Brain microvascular endothelial cell (primary cell): Measurements from ENCODE around the gene CYP11A1.
"Not testable (repeated sequence)": the region's sequence is repeated elsewhere in the genome, so short reads cannot be mapped to it uniquely, and the experiment has no call there.

Experiments used
- DNase-seq: peaks from one replicate; pipeline ENCODE4 v3.0.0-alpha.2; 2020
- H3K27ac ChIP-seq: fragments of 250-450 bp; sonication (Bioruptor Pico); 2 replicates; pipeline ENCODE4 v1.5.1; 2020; ENCODE audit warnings: mild to moderate bottlenecking, moderate library complexity
- H3K27me3 ChIP-seq: fragments of 250-450 bp; sonication (Bioruptor Pico); replicated peaks from 2 replicates; pipeline ENCODE4 v1.5.1; 2020; ENCODE audit warnings: mild to moderate bottlenecking
- H3K36me3 ChIP-seq: fragments of 250-450 bp; sonication (Bioruptor Pico); replicated peaks from 2 replicates; pipeline ENCODE4 v1.5.1; 2020; ENCODE audit warnings: mild to moderate bottlenecking
- H3K4me3 ChIP-seq: 2 replicates; pipeline ENCODE4 v1.5.1; 2011; ENCODE audit warnings: low read depth, mild to moderate bottlenecking, control low read depth, low read length, moderate library complexity
- CTCF ChIP-seq: IDR thresholded peaks from 2 replicates; pipeline ENCODE4 v1.5.1; 2011; ENCODE audit warnings: low read depth, mild to moderate bottlenecking, moderate library complexity, low read length, control low read depth, inconsistent platforms; ENCODE audit errors: missing control alignments
- in situ Hi-C: cut with HindIII; loops from 2 replicates; pipeline ENCODE4 v1.10.0; 2017; ENCODE audit warnings: low sequenced_read_pairs, low pct_ligation_motif_present

The CYP11A1 gene

GRCh38 chr15:74391582-74392450, 24.4 kb upstream of the CYP11A1 start:
- no peak overlapping the region for H3K27ac ChIP-seq
- H3K4me3 ChIP-seq, result no peak overlapping the region
- TF ChIP-seq CTCF, result no peak
- in situ Hi-C loops, result no loop called here
- no peaks in the 10 kb centered on the region for H3K36me3 ChIP-seq
- no peak for DNase-seq
- no peaks in the 10 kb centered on the region for H3K27me3 ChIP-seq

DNA sequence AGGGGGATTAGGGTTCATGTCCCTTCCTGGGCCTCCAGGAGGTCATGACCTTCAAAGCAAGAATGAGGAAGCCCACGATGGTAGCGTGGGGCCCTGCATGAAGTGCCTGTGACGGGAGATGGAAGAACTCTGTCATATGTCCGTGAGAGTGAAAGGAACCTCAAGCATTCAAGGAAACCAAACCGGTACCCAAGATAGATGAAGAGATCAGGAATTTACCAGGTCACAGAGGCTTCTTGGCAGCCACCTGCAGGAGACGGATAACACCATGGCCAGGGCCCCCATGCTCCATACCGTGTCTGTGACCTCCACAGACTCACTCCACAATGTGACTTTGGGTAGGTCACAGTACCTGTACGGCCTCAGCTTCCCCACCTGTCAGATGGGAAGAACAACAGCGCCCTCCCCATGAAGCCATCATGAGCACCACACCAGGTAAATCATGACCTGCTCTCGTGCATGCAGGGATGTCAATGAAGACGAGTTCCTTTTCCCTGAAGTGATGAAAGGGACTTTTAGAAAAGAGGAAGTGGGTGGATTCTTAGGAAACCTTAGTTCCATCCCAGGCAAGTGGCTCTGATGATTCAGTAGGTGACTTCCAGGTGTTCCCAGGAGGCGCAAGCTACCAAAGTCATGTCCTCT, 23.3 kb upstream of the CYP11A1 start:
- in situ Hi-C loops, result no loop called here
- no peak overlapping the region for H3K27ac ChIP-seq
- TF ChIP-seq CTCF, result no peak

DNA sequence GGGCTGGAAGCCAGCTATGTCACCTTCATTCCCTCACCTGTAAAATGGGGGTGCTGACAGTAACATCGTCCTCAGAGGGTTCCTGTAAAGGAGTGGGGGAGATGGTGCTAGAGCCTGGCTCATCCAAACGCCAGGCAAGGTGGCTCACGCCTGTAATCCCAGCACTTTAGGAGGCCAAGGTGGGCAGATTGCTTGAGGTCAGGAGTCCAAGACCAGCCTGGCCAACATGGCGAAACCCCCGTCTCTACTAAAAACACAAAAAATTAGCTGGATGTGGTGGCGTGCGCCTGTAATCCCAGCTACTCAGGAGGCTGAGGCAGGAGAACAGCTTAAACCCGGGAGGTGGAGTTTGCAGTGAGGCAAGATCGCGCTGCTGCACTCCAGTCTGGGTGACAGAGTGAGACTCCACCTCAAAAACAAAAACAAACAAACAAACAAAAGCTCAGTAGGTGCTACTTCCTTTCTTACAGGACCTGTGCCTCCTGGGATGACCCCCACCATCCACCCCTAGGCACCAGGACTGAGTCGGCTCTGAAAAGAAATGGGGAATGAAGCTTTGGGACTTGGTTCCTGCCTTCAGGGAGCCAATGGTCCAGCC, 22.7 kb upstream of the CYP11A1 start:
- in situ Hi-C loops, H3K4me3 ChIP-seq, H3K27ac ChIP-seq, H3K36me3 ChIP-seq, DNase-seq, H3K27me3 ChIP-seq: not testable (repeated sequence)

More for the DNA sequence above, 23.3 kb upstream of the CYP11A1 start:
- no peak for DNase-seq
- H3K27me3 ChIP-seq, result no peaks in the 10 kb centered on the region
- H3K36me3 ChIP-seq, result no peaks in the 10 kb centered on the region
- H3K4me3 ChIP-seq, result no peak overlapping the region

GRCh38 chr15:74389241-74390048, 22.0 kb upstream of the CYP11A1 start:
- DNase-seq, result no peak
- no peaks in the 10 kb centered on the region for H3K36me3 ChIP-seq
- H3K27ac ChIP-seq, result no peak overlapping the region
- no peak overlapping the region for H3K4me3 ChIP-seq
- TF ChIP-seq CTCF, result no peak
- H3K27me3 ChIP-seq, result no peaks in the 10 kb centered on the region
- in situ Hi-C loops, result no loop called here

DNA sequence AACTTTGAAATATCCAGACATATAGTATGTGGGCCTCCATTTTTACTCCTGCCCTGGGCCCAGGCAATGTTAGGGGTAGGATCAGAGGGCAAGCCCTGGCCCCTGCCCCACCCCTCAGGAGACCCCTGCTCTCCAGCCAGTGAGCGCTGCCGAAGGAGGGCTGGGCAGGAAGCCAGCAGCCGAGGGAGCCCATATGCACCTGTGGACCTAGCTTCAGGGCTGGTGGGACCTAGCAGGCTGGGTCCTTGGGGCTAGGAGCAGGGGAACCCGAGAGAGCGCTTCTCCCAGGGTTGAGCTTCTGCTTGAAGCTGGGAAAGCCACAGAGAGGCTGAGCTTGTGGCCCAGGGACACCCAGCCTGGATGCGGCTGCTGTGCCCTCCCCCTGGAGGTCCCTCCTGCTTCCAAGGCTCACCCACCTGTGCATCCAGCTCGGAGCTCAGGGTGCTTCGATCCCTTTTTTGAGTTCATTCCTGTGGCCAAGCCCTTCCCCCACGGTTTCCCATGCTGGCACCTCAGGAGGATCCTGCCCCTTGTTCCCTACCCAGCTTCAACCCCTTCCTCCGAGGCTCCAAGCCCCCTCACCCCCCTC, 21.0 kb upstream of the CYP11A1 start:
- in situ Hi-C loops, result no loop called here
- H3K27ac ChIP-seq, result no peak overlapping the region

More for the DNA sequence above, 21.0 kb upstream of the CYP11A1 start:
- DNase-seq, result no peak
- Histone ChIP-seq H3K27me3 (no peaks in the 10 kb centered on the region), H3K4me3 (no peak overlapping the region), H3K36me3 (no peaks in the 10 kb centered on the region)
- TF ChIP-seq CTCF, result no peak
